Neural crest cell (in vitro differentiated cells): ENCODE measurements around the gene BUD23. TPM values are rescaled to one million over a fixed set of nuclear protein-coding genes. Genes with fewer than 3 reads are reported as not detected.

Experiments used
- DNase-seq: peaks from one replicate; pipeline ENCODE4 v3.0.0; 2021; ENCODE audit warnings: low read depth, mixed read lengths, low spot score
- H3K27ac Mint-ChIP-seq: one replicate; pipeline ENCODE4 v1.8.0; 2021; ENCODE audit warnings: mild to moderate bottlenecking, mixed read lengths; ENCODE audit not compliant: unreplicated experiment
- H3K27me3 Mint-ChIP-seq: 2 replicates; pipeline ENCODE4 v1.8.0; 2021; ENCODE audit warnings: low read depth, mild to moderate bottlenecking, mixed read lengths
- H3K36me3 Mint-ChIP-seq: 2 replicates; pipeline ENCODE4 v1.8.0; 2021; ENCODE audit warnings: low read depth, mild to moderate bottlenecking, mixed read lengths
- H3K4me1 Mint-ChIP-seq: 2 replicates; pipeline ENCODE4 v1.8.0; 2021; ENCODE audit warnings: mixed read lengths
- H3K4me3 Mint-ChIP-seq: one replicate; pipeline ENCODE4 v1.8.0; 2021; ENCODE audit warnings: mild to moderate bottlenecking, mixed read lengths
- H3K9me3 Mint-ChIP-seq: 2 replicates; pipeline ENCODE4 v1.8.0; 2021; ENCODE audit warnings: mixed read lengths
- total RNA-seq: library from RNA; stranded (reverse); gene quantifications from 2 replicates; pipeline ENCODE4 v1.2.1, GENCODE V29; 2021
- TF ChIP-seq, protein P1 (sequence below): fragments of 200-600 bp; sonication (generic); conservative IDR thresholded peaks from 2 replicates; pipeline ENCODE4 v1.5.0; 2021; ENCODE audit warnings: antibody characterized with exemption, mild to moderate bottlenecking

BUD23 gene
- total RNA-seq, 1 donor from 2014 or later: 66.9 TPM

DNA sequence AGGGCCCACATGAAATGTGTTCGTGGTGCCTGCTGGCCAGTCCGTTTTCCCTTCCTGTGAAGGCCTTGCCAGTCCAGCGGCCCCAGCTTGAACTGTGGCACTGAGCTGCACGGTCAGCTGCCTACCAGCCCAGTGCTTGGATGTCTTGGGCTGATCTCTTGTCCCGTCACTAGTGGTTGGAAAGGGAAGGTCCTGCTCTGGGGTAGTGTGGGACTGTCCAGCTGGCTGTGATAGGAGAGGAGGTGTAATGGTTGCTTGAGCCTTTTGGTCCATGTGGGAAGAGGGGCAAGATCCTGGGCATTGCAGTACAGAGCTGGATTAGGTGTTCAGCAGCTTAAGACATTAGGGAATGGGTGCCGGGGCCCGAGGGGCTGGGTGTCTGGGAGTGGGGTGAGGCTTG is 15.0 kb downstream of the BUD23 start:
- Mint-ChIP-seq H3K27ac (no peak overlapping the region), H3K9me3 (no peaks in the 10 kb centered on the region), H3K27me3 (no peaks in the 10 kb centered on the region), H3K4me1 (peaks cover 3% of the 10 kb centered on the region), H3K4me3 (no peak overlapping the region), H3K36me3 (peaks cover 16% of the 10 kb centered on the region)
- DNase-seq: no peak
- TF ChIP-seq, protein P1, sequence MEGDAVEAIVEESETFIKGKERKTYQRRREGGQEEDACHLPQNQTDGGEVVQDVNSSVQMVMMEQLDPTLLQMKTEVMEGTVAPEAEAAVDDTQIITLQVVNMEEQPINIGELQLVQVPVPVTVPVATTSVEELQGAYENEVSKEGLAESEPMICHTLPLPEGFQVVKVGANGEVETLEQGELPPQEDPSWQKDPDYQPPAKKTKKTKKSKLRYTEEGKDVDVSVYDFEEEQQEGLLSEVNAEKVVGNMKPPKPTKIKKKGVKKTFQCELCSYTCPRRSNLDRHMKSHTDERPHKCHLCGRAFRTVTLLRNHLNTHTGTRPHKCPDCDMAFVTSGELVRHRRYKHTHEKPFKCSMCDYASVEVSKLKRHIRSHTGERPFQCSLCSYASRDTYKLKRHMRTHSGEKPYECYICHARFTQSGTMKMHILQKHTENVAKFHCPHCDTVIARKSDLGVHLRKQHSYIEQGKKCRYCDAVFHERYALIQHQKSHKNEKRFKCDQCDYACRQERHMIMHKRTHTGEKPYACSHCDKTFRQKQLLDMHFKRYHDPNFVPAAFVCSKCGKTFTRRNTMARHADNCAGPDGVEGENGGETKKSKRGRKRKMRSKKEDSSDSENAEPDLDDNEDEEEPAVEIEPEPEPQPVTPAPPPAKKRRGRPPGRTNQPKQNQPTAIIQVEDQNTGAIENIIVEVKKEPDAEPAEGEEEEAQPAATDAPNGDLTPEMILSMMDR: no peak

- TF ChIP-seq, protein P1: no peak
- H3K36me3 Mint-ChIP-seq: peaks cover 16% of the 10 kb centered on the region
- peaks cover 3% of the 10 kb centered on the region for H3K4me1 Mint-ChIP-seq
- DNase-seq: no peak
- H3K27ac Mint-ChIP-seq: no peak overlapping the region
- no peak overlapping the region for H3K4me3 Mint-ChIP-seq
- H3K27me3 Mint-ChIP-seq: no peaks in the 10 kb centered on the region
- H3K9me3 Mint-ChIP-seq: no peaks in the 10 kb centered on the region
Observed at GRCh38 chr7:73699370-73700068, 16.1 kb downstream of the BUD23 start.

DNA sequence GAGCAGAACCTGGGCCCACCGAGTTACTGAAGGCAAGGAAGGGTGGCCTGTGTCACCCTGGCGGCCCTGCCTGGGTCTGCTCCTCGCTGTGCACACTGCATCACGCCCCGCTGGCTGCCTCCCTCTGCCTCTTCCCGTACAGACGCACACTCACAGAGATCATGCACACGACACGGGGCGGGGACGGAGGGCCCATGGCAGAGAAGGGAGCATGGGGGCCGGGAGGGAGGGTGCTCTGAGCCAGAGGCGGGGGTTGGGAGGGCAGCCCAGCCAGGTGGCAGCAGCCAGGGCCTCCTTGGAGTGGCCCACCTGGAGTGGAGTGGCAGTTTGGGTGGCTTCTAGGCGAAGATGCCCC is 16.6 kb downstream of the BUD23 start:
- H3K4me1 Mint-ChIP-seq: peaks cover 3% of the 10 kb centered on the region
- no peaks in the 10 kb centered on the region for H3K27me3 Mint-ChIP-seq
- no peaks in the 10 kb centered on the region for H3K9me3 Mint-ChIP-seq
- TF ChIP-seq, protein P1: no peak
- no peak overlapping the region for H3K27ac Mint-ChIP-seq
- peaks cover 16% of the 10 kb centered on the region for H3K36me3 Mint-ChIP-seq
- no peak overlapping the region for H3K4me3 Mint-ChIP-seq
- DNase-seq: no peak

DNA sequence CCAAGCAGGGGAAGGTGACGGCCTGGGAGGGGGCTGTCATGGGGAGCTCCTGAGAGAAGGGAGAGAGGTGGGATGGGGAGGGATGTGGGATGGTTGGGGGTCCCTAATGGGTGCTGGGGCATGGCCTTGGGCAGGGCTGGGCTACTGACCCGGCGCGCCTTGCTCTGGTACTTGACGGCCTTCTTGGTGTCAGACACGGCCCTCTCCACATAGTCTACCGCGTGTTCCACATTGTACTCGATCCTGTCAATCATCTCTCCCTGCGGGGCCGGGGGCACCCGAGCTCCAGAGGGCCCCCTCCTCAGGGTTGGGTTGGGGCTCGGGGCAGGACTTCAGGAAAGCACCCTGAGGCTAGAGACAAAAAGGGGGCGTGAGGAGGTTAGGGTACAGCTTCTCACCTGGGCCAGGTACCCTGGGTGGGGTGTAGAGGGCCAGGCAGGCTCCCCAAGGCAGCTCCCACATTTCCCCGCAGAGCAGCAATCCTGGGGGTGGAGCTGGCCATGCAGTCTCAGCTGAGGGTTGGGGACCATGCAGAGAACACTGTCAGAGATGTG is 17.3 kb downstream of the BUD23 start:
- no peaks in the 10 kb centered on the region for H3K9me3 Mint-ChIP-seq
- DNase-seq: no peak
- no peaks in the 10 kb centered on the region for H3K27me3 Mint-ChIP-seq
- TF ChIP-seq, protein P1: no peak
- no peak overlapping the region for H3K27ac Mint-ChIP-seq
- peaks cover 3% of the 10 kb centered on the region for H3K4me1 Mint-ChIP-seq
- no peak overlapping the region for H3K4me3 Mint-ChIP-seq
- H3K36me3 Mint-ChIP-seq: peaks cover 13% of the 10 kb centered on the region

GRCh38 chr7:73701357-73701995 is 18.1 kb downstream of the BUD23 start:
- H3K36me3 Mint-ChIP-seq: peaks cover 13% of the 10 kb centered on the region
- H3K9me3 Mint-ChIP-seq: no peaks in the 10 kb centered on the region
- peak overlapping the region; percentile 35 for H3K27ac Mint-ChIP-seq
- no peaks in the 10 kb centered on the region for H3K27me3 Mint-ChIP-seq
- peak overlapping the region; percentile 62 for H3K4me3 Mint-ChIP-seq
- peak; percentile 61 for DNase-seq
- TF ChIP-seq, protein P1: peak; percentile 67
- H3K4me1 Mint-ChIP-seq: peaks cover 3% of the 10 kb centered on the region
